Endothelial cell of umbilical vein (primary cell): Measurements from ENCODE around the gene EVI5. TPM values are rescaled to one million over a fixed set of nuclear protein-coding genes. Genes with fewer than 3 reads are reported as not detected.

ENCODE experiments used
- BruUV-seq: library from RNA; stranded (reverse); fragments of 400-500 nt; replicated peaks from 2 replicates; lab custom pipeline; 2021; lab: Mats Ljungman, UMichigan
- CTCF ChIA-PET: fragments of 300-600, 350-600 bp; sonication (Branson Sonifier 250); formaldehyde crosslinking; loops from one replicate; lab custom pipeline; 2021; ENCODE audit warnings: antibody characterized with exemption, inconsistent platforms; lab: Charles Lee
- POLR2A ChIA-PET: fragments of 300-600, 350-600 bp; sonication (Branson Sonifier 250); formaldehyde crosslinking; loops from one replicate; lab custom pipeline; 2021; ENCODE audit warnings: antibody characterized with exemption, inconsistent platforms; lab: Charles Lee
- DNase-seq: peaks from one replicate; pipeline ENCODE4 v3.0.0-alpha.2; 2011; ENCODE audit warnings: low read depth, low spot score
- FAIRE-seq: peaks from 2 replicates; lab custom pipeline; 2011; peaks lifted over from hg19 to GRCh38; lab: Jason Lieb, UNC
- H2AFZ ChIP-seq: 2 replicates; pipeline ENCODE4 v1.6.0; 2012; ENCODE audit warnings: low read depth, low read length, control low read depth, inconsistent platforms
- H3K27ac ChIP-seq: 2 replicates; pipeline ENCODE4 v1.5.1; 2011; ENCODE audit warnings: low read depth, mild to moderate bottlenecking, control low read depth, low read length, moderate library complexity; ENCODE audit not compliant: insufficient read depth
- H3K27me3 ChIP-seq, 2 experiments: 2 replicates each; pipeline versions ENCODE4 v1.6.0 to v1.6.1; 2011; ENCODE audit warnings: low read length in 2 of 2, mixed read lengths in 1 of 2; ENCODE audit not compliant: control insufficient read depth in 2 of 2, insufficient read depth in 2 of 2
- H3K36me3 ChIP-seq, 2 experiments: 2 replicates in 1 of 2; 3 replicates in 1 of 2; pipeline ENCODE4 v1.5.1; 2011; ENCODE audit warnings: low read length in 2 of 2, mild to moderate bottlenecking in 1 of 2, moderate library complexity in 1 of 2; ENCODE audit not compliant: control insufficient read depth in 2 of 2, insufficient read depth in 2 of 2; ENCODE audit errors: extremely low read depth in 1 of 2
- H3K4me1 ChIP-seq: 3 replicates; pipeline ENCODE4 v1.5.1; 2011; ENCODE audit warnings: mild to moderate bottlenecking, low read length; ENCODE audit not compliant: control insufficient read depth, insufficient read depth; ENCODE audit errors: extremely low read depth
- H3K4me2 ChIP-seq: 2 replicates; pipeline ENCODE4 v1.6.1; 2011; ENCODE audit warnings: low read length, control low read depth, mixed read lengths; ENCODE audit not compliant: insufficient read depth
- H3K4me3 ChIP-seq, 3 experiments: fragments of 200-600 bp in 1 of 3; sonication (generic), shearing (Covaris generic) in 1 of 3; replicated peaks in 1 of 3; 2 replicates each; pipeline ENCODE4 v1.5.1; 2011 to 2016; ENCODE audit warnings: control low read depth in 3 of 3, low read length in 3 of 3, mild to moderate bottlenecking in 2 of 3, inconsistent platforms in 1 of 3, low read depth in 1 of 3, moderate library complexity in 1 of 3; ENCODE audit not compliant: insufficient read depth in 1 of 3
- H3K79me2 ChIP-seq: 2 replicates; pipeline ENCODE4 v1.6.0; 2012; ENCODE audit warnings: low read length, inconsistent platforms; ENCODE audit not compliant: control insufficient read depth, insufficient read depth
- H3K9ac ChIP-seq: replicated peaks from 2 replicates; pipeline ENCODE3; 2011; ENCODE audit warnings: low read length, control low read depth; ENCODE audit not compliant: insufficient read depth; ENCODE audit errors: extremely low read depth
- H3K9me1 ChIP-seq: replicated peaks from 3 replicates; pipeline ENCODE4 v1.6.0; 2011; ENCODE audit warnings: mild to moderate bottlenecking, low read length; ENCODE audit not compliant: control insufficient read depth, insufficient read depth; ENCODE audit errors: extremely low read depth
- H3K9me3 ChIP-seq: replicated peaks from 2 replicates; pipeline ENCODE4 v1.5.1; 2012; ENCODE audit warnings: low read length, inconsistent platforms; ENCODE audit not compliant: control insufficient read depth, insufficient read depth
- H4K20me1 ChIP-seq: replicated peaks from 2 replicates; pipeline ENCODE3; 2011; ENCODE audit warnings: mild to moderate bottlenecking, low read length; ENCODE audit not compliant: control insufficient read depth, insufficient read depth; ENCODE audit errors: extremely low read depth
- JUN ChIP-seq: IDR thresholded peaks from 2 replicates; pipeline ENCODE4 v1.6.1; 2011; ENCODE audit warnings: borderline replicate concordance, low read depth; ENCODE audit not compliant: insufficient read length, insufficient read depth
- POLR2AphosphoS5 ChIP-seq: IDR thresholded peaks from 2 replicates; pipeline ENCODE4 v1.6.1; 2012; ENCODE audit warnings: low read depth, mild to moderate bottlenecking, control low read depth, low read length, moderate library complexity; ENCODE audit not compliant: insufficient read depth
- dilution Hi-C: fragments of 300-500 bp; cut with MboI; formaldehyde crosslinking; loops from one replicate; pipeline ENCODE4 v1.15.0; 2019; ENCODE audit warnings: low sequenced_read_pairs; ENCODE audit not compliant: extremely low pct_ligation_motif_present
- intact Hi-C: fragments of 100-400 bp; cut with micrococcal nuclease; formaldehyde crosslinking; loops from one replicate; pipeline ENCODE4 v1.10.0; 2022
- polyA plus RNA-seq, 4 experiments: library from polyadenylated mRNA; depleted of rRNA in 3 of 4; stranded (reverse) in 3 of 4; unstranded in 1 of 4; fragments of >200 nt; gene quantifications; 2 replicates each; pipeline versions ENCODE4 v1.2.1 to v1.2.3, GENCODE V29; 2011 to 2012; ENCODE audit warnings: missing spikeins in 1 of 4
- total RNA-seq: library from RNA; stranded (reverse); gene quantifications from 2 replicates; pipeline ENCODE4 v1.2.3, GENCODE V29; 2021
- TF ChIP-seq, protein P1 (sequence below), 2 donors: IDR thresholded peaks; 1 replicate in 1 of 2; 2 replicates in 1 of 2; pipeline ENCODE4 v1.5.1; 2011; ENCODE audit warnings: low read length in 2 of 2, mild to moderate bottlenecking in 2 of 2, moderate library complexity in 2 of 2, control low read depth in 1 of 2, inconsistent platforms in 1 of 2, low read depth in 1 of 2; ENCODE audit not compliant: insufficient read depth in 1 of 2; ENCODE audit errors: extremely low read depth in 1 of 2

Gene EVI5
- total and polyA plus RNA-seq, 2 donors (not counting 3 experiments of a cell fraction or from before 2014, with no cell fraction given), result 5.0 to 26.2 TPM

GRCh38 chr1:92826792-92827191 is 41.9 kb upstream of the EVI5 start:
- intact Hi-C loops, result no loop called here
- Histone ChIP-seq H3K79me2 (no peaks in the 10 kb centered on the region), H2AFZ (peak overlapping the region; percentile 20), H3K9ac (no peak overlapping the region), H3K9me3 (no peaks in the 10 kb centered on the region), H3K4me3 (no peak overlapping the region), H4K20me1 (no peaks in the 10 kb centered on the region), H3K4me2 (no peak overlapping the region), H3K27me3 (no peaks in the 10 kb centered on the region), H3K27ac (no peak overlapping the region), H3K4me1 (peaks cover 3% of the 10 kb centered on the region), H3K9me1 (no peaks in the 10 kb centered on the region), H3K36me3 (no peaks in the 10 kb centered on the region)
- TF ChIP-seq JUN (peak; percentile 12), POLR2AphosphoS5 (no peak)
- POLR2A ChIA-PET, result no interaction called here
- CTCF ChIA-PET, result interaction anchor here (1.5 to 3.1 kb wide), 2 partner anchors 8 to 188 kb away, joined by 3 to 33 read pairs; no protein-coding TSS in a partner anchor
- BruUV-seq, result no TSS peak
- FAIRE-seq (peak; percentile 26), DNase-seq (no peak)
- dilution Hi-C loops, result no loop called here

GRCh38 chr1:92822879-92823278 is 38.0 kb upstream of the EVI5 start:
- no TSS peak for BruUV-seq
- no peaks in the 10 kb centered on the region for H4K20me1 ChIP-seq
- no peak overlapping the region for H3K9ac ChIP-seq
- POLR2A ChIA-PET, result no interaction called here
- no peaks in the 10 kb centered on the region for H3K27me3 ChIP-seq
- dilution Hi-C loops, result no loop called here
- TF ChIP-seq, protein P1, sequence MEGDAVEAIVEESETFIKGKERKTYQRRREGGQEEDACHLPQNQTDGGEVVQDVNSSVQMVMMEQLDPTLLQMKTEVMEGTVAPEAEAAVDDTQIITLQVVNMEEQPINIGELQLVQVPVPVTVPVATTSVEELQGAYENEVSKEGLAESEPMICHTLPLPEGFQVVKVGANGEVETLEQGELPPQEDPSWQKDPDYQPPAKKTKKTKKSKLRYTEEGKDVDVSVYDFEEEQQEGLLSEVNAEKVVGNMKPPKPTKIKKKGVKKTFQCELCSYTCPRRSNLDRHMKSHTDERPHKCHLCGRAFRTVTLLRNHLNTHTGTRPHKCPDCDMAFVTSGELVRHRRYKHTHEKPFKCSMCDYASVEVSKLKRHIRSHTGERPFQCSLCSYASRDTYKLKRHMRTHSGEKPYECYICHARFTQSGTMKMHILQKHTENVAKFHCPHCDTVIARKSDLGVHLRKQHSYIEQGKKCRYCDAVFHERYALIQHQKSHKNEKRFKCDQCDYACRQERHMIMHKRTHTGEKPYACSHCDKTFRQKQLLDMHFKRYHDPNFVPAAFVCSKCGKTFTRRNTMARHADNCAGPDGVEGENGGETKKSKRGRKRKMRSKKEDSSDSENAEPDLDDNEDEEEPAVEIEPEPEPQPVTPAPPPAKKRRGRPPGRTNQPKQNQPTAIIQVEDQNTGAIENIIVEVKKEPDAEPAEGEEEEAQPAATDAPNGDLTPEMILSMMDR (IDR thresholded peaks at IDR 0.05; ENCODE audit: extremely low read depth in 1 of 2, insufficient read depth in 1 of 2, low read depth in 1 of 2, low read length in 2 of 2), result no peak
- TF ChIP-seq POLR2AphosphoS5, result no peak
- FAIRE-seq, result no peak
- intact Hi-C loops, result no loop called here
- no peaks in the 10 kb centered on the region for H3K9me3 ChIP-seq
- no peak overlapping the region for H3K4me2 ChIP-seq
- H3K36me3 ChIP-seq, result no peaks in the 10 kb centered on the region
- no peaks in the 10 kb centered on the region for H3K79me2 ChIP-seq
- H3K4me1 ChIP-seq, result no peaks in the 10 kb centered on the region
- CTCF ChIA-PET, result no interaction called here
- no peak overlapping the region for H3K4me3 ChIP-seq
- no peak for DNase-seq
- no peaks in the 10 kb centered on the region for H3K9me1 ChIP-seq
- H3K27ac ChIP-seq, result no peak overlapping the region
- no peak overlapping the region for H2AFZ ChIP-seq
